Stomach smooth muscle (tissue), 2 donors: ENCODE measurements around the gene GP5.

Source experiments
- H3K27ac ChIP-seq: one replicate; pipeline ENCODE4 v1.7.0; 2013; ENCODE audit warnings: mild to moderate bottlenecking, low read length, inconsistent platforms
- H3K27me3 ChIP-seq, 2 donors: one replicate each; pipeline ENCODE4 v1.7.0; 2013; ENCODE audit warnings: low read length in 2 of 2; ENCODE audit not compliant: insufficient read depth in 2 of 2, control insufficient read depth in 1 of 2
- H3K36me3 ChIP-seq, 2 donors: one replicate each; pipeline ENCODE4 v1.7.0; 2013; ENCODE audit warnings: low read length in 2 of 2; ENCODE audit not compliant: control insufficient read depth in 2 of 2, insufficient read depth in 2 of 2
- H3K4me1 ChIP-seq: one replicate; pipeline ENCODE4 v1.7.0; 2013; ENCODE audit warnings: low read length; ENCODE audit not compliant: control insufficient read depth, insufficient read depth
- H3K4me3 ChIP-seq, 2 donors: one replicate each; pipeline ENCODE4 v1.7.0; 2013; ENCODE audit warnings: low read length in 2 of 2
- H3K9ac ChIP-seq, 2 donors: one replicate each; pipeline ENCODE4 v1.7.0; 2013; ENCODE audit warnings: low read length in 2 of 2, mild to moderate bottlenecking in 1 of 2
- H3K9me3 ChIP-seq, 2 donors: one replicate each; pipeline ENCODE4 v1.7.0; 2013; ENCODE audit warnings: low read length in 2 of 2; ENCODE audit not compliant: control insufficient read depth in 2 of 2
- donor health status: healthy.
- donor health status: Pancreatic carcinoma.

The GP5 gene

GRCh38 chr3:194351080-194351672 lies 47.9 kb downstream of the GP5 start, which contains the start of gene CPN2:
CPN2 (minus strand) TSS chr3:194351328; CDS start chr3:194342702, 8,626 bp downstream.
- H3K9ac ChIP-seq: no peak within 1 kb of the TSS

GRCh38 chr3:194350726-194351071 lies 48.4 kb downstream of the GP5 start:
- no peaks in the 10 kb centered on the region for H3K27me3 ChIP-seq
- H3K9me3 ChIP-seq: no peaks in the 10 kb centered on the region
- no peak overlapping the region for H3K27ac ChIP-seq
- H3K4me3 ChIP-seq: no peak overlapping the region
- H3K4me1 ChIP-seq: no peaks in the 10 kb centered on the region
- no peak overlapping the region for H3K9ac ChIP-seq
- H3K36me3 ChIP-seq: no peaks in the 10 kb centered on the region

More at GRCh38 chr3:194351080-194351672, 47.9 kb downstream of the GP5 start, which contains the start of gene CPN2:
- H3K9me3 ChIP-seq: no peaks in the 10 kb centered on the region
- H3K4me1 ChIP-seq: no peaks in the 10 kb centered on the region
- H3K27me3 ChIP-seq: no peaks in the 10 kb centered on the region
- H3K4me3 ChIP-seq: no peak within 1 kb of the TSS
- H3K27ac ChIP-seq: no peak within 1 kb of the TSS
- no peaks in the 10 kb centered on the region for H3K36me3 ChIP-seq

- no peak overlapping the region for H3K4me3 ChIP-seq
- H3K4me1 ChIP-seq: no peaks in the 10 kb centered on the region
- no peak overlapping the region for H3K27ac ChIP-seq
- no peaks in the 10 kb centered on the region for H3K36me3 ChIP-seq
- no peaks in the 10 kb centered on the region for H3K27me3 ChIP-seq
- H3K9me3 ChIP-seq: no peaks in the 10 kb centered on the region
- H3K9ac ChIP-seq: no peak overlapping the region
These were observed 50.7 kb downstream of the GP5 start for GRCh38 chr3:194348354-194348753.

DNA sequence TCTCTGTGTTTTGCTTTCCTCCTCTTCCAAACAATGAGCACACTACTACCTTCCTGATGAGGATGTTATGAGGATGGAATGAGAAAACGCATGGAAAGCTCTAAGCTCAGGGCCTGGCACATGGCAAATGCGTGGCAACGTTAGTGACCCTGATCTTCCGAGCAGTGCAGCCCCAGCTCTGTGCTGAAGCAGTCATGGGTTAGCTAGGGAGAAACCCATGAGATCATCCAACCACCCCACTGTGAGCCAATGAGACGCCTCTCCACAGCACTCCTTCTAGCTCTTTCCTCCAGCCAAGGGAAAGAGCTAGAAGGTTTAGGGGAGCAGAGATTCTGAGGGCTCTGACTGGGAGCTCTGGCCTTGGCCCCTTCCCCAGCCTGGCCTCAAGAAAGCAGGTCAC lies 52.4 kb downstream of the GP5 start:
- Histone ChIP-seq H3K27ac (no peak overlapping the region), H3K9ac (no peak overlapping the region), H3K27me3 (no peaks in the 10 kb centered on the region), H3K4me1 (no peaks in the 10 kb centered on the region), H3K36me3 (no peaks in the 10 kb centered on the region), H3K9me3 (no peaks in the 10 kb centered on the region), H3K4me3 (no peak overlapping the region)

GRCh38 chr3:194346035-194346434 lies 53.0 kb downstream of the GP5 start:
- Histone ChIP-seq H3K36me3 (no peaks in the 10 kb centered on the region), H3K9me3 (no peaks in the 10 kb centered on the region), H3K27ac (no peak overlapping the region), H3K4me3 (no peak overlapping the region), H3K4me1 (no peaks in the 10 kb centered on the region), H3K27me3 (no peaks in the 10 kb centered on the region), H3K9ac (no peak overlapping the region)
